Measurements from ENCODE around the gene AUTS2.

DNA sequence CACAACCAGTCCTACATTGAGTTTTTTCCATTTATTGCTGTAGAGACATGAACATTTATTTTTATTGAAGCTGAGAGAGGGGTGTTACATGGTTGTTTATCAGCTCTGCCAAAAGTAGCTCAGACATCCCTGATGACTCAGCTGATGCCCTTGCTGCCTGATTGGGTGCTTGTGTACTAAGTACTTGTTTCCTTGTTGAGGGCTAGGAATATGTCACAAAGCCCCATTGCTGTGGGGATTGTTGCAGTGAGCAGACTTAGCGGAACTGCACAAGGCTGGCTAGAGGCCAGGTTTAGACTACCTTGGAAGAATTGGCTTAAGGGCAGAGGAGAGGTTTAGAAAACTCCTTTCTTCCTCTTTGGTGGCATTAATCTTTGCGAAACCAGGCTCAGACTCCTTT is 110.6 kb downstream of the AUTS2 start:
- no peak for TF ChIP-seq ZNF654 (tag by site-specific recombination; IDR thresholded peaks at IDR 0.05; ENCODE audit: low read depth)
- no peak for TF ChIP-seq CTCF (tag by site-specific recombination; IDR thresholded peaks at IDR 0.05)
